ENCODE measurements around the gene METTL22.

The METTL22 gene

DNA sequence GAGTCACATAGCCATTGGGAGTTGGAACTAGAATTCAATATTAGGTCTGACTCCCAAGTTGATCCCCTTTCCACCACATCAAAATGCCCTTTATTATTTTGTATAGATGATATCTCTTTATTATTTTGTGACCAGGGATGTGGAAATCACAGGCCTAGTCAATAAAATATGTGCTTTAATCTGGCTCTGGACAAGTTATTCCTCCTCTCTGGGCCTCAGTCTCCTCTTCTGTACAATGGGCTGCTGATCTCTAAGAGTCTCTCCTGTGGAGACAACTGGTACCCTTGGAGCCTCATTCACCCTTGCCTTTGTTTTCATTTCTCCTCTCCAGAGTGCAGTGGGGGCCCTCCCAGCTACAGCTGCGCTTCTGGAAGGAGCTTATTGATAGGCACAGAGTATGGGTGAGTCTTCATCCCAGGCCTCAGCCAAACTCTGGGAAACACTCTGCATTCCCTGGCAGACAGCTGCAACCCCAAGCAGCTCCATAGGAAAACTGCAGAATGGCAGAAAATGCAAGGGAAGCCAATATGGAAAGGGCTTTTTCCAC lies 48.6 kb downstream of the METTL22 start:
- Histone ChIP-seq H3K9me2 (replicated peaks; ENCODE audit: low read depth, low read length) (no peaks in the 10 kb centered on the region), H3K4me1 (ENCODE audit: insufficient read depth, low read length, poor library complexity, severe bottlenecking) (no peaks in the 10 kb centered on the region), H2AFZ (ENCODE audit: low read length) (no peak overlapping the region), H3K27me3 (ENCODE audit: insufficient read depth, low read length, poor library complexity, severe bottlenecking) (no peaks in the 10 kb centered on the region), H3K4me2 (ENCODE audit: low read depth, low read length, poor library complexity, severe bottlenecking) (no peak overlapping the region), H3K79me2 (ENCODE audit: insufficient read depth, low read length) (no peaks in the 10 kb centered on the region), H4K20me1 (ENCODE audit: insufficient read depth, low read length, poor library complexity, severe bottlenecking) (no peaks in the 10 kb centered on the region), H3K36me3 (ENCODE audit: insufficient read depth, low read length) (no peaks in the 10 kb centered on the region), H3K9me3 (ENCODE audit: insufficient read depth, low read depth, low read length) (no peaks in the 10 kb centered on the region), H3F3A (ENCODE audit: low read depth) (no peaks in the 10 kb centered on the region), H3K4me3 (ENCODE audit: low read length, poor library complexity, severe bottlenecking) (no peak overlapping the region), H3K9ac (ENCODE audit: low read depth, low read length, poor library complexity, severe bottlenecking) (no peak overlapping the region)
- TF ChIP-seq EZH2phosphoT487 (IDR thresholded peaks at IDR 0.05; ENCODE audit: borderline replicate concordance), result no peak
- TF ChIP-seq, protein P1, sequence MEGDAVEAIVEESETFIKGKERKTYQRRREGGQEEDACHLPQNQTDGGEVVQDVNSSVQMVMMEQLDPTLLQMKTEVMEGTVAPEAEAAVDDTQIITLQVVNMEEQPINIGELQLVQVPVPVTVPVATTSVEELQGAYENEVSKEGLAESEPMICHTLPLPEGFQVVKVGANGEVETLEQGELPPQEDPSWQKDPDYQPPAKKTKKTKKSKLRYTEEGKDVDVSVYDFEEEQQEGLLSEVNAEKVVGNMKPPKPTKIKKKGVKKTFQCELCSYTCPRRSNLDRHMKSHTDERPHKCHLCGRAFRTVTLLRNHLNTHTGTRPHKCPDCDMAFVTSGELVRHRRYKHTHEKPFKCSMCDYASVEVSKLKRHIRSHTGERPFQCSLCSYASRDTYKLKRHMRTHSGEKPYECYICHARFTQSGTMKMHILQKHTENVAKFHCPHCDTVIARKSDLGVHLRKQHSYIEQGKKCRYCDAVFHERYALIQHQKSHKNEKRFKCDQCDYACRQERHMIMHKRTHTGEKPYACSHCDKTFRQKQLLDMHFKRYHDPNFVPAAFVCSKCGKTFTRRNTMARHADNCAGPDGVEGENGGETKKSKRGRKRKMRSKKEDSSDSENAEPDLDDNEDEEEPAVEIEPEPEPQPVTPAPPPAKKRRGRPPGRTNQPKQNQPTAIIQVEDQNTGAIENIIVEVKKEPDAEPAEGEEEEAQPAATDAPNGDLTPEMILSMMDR (conservative IDR thresholded peaks at IDR 0.05; ENCODE audit: low read length), result no peak

DNA sequence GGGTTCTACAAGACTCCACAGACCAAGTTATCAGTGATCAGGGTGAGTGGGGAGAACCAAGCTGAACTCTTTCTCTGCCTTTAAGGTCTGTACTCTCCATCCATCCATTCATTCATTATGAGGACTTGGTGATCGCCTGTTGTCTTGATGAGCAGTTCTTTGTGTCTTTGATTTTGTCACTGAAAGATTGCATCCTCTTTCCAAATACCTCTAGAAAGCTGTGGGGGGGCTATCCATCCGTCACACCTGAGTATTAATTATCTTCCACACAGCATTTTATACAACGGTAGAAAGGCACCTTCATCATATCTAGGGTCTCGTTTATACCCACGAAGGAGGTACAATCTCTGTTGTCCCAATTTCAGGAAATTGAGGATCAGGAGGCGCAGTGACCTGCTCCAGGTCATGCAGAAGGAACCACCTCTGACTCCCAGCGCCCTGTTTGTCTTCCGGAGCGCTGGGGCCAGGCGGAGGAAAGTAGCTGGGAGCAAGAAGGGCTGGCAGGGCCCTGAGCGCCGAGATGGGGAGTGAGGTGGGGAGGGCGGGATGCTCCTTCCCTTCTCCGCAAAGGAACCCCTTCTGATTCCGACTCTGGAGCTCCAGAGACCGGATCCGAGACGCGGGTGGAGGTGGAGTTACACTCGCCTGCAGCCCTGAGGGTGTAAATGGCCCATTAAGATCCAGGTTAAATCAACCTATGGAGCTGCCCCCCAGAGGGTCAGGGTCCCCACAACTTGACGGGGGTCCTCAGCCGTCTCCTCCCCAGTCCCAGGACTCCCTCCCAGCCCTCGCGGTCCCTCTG lies 52.3 kb downstream of the METTL22 start:
- Histone ChIP-seq H3K79me2 (ENCODE audit: insufficient read depth, low read length) (no peaks in the 10 kb centered on the region), H3K4me3 (ENCODE audit: low read length, poor library complexity, severe bottlenecking) (peak overlapping the region; percentile 74), H3K9ac (ENCODE audit: low read depth, low read length, poor library complexity, severe bottlenecking) (no peak overlapping the region), H3K9me2 (replicated peaks; ENCODE audit: low read depth, low read length) (no peaks in the 10 kb centered on the region), H3K27me3 (ENCODE audit: insufficient read depth, low read length, poor library complexity, severe bottlenecking) (no peaks in the 10 kb centered on the region), H3K4me1 (ENCODE audit: insufficient read depth, low read length, poor library complexity, severe bottlenecking) (no peaks in the 10 kb centered on the region), H4K20me1 (ENCODE audit: insufficient read depth, low read length, poor library complexity, severe bottlenecking) (no peaks in the 10 kb centered on the region), H3K9me3 (ENCODE audit: insufficient read depth, low read depth, low read length) (no peaks in the 10 kb centered on the region), H3F3A (ENCODE audit: low read depth) (no peaks in the 10 kb centered on the region), H3K4me2 (ENCODE audit: low read depth, low read length, poor library complexity, severe bottlenecking) (peak overlapping the region; percentile 74), H3K36me3 (ENCODE audit: insufficient read depth, low read length) (no peaks in the 10 kb centered on the region), H2AFZ (ENCODE audit: low read length) (no peak overlapping the region; the same call in 1 of the 2 replicates)
- TF ChIP-seq, protein P1 (conservative IDR thresholded peaks at IDR 0.05; ENCODE audit: low read length), result no peak
- no peak for TF ChIP-seq EZH2phosphoT487 (IDR thresholded peaks at IDR 0.05; ENCODE audit: borderline replicate concordance)

DNA sequence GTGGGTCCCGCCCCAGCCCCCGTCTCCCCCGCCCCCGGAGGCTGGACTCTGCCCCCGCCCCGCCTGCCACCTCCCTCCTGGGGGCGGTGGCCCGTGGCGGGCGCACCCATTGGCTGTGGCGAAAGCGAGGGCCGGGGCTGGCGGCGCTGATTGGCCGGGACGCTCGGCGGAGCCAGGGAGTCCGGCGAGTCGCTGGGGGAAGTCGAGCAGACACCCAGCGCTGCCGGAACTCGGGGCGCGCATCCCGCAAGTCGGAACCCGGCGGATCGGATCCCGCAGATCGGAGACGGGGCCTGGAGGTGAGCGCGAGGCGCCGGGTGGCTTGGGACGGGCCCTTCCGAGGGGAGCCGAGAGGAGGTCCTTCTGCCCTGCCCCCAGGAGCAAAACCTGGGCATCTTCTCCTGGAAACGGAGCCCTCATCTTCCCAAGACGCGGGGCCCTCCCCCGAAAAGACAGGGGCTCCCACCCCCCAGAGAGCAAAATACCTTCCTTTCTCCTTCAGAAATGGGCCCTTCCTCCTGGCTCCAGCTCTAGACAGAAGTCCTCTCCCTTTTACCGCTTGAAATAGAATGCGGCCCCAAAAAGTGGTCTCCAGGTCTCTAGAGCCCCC lies 53.0 kb downstream of the METTL22 start, which contains the start of gene ABAT:
Gene ABAT (plus strand): TSS at position 205 of the 610 bp plus-strand sequence. CDS start 61,123 bp downstream, outside the sequence.
- Histone ChIP-seq H3K4me1 (ENCODE audit: insufficient read depth, low read length, poor library complexity, severe bottlenecking) (no peaks in the 10 kb centered on the region), H2AFZ (ENCODE audit: low read length) (peak within 1 kb of the TSS; percentile 49), H3K27me3 (ENCODE audit: insufficient read depth, low read length, poor library complexity, severe bottlenecking) (no peaks in the 10 kb centered on the region), H4K20me1 (ENCODE audit: insufficient read depth, low read length, poor library complexity, severe bottlenecking) (no peaks in the 10 kb centered on the region), H3K9ac (ENCODE audit: low read depth, low read length, poor library complexity, severe bottlenecking) (peak within 1 kb of the TSS; percentile 48), H3K36me3 (ENCODE audit: insufficient read depth, low read length) (no peaks in the 10 kb centered on the region), H3K4me2 (ENCODE audit: low read depth, low read length, poor library complexity, severe bottlenecking) (peak within 1 kb of the TSS; percentile 74), H3K9me3 (ENCODE audit: insufficient read depth, low read depth, low read length) (no peaks in the 10 kb centered on the region), H3K9me2 (replicated peaks; ENCODE audit: low read depth, low read length) (no peaks in the 10 kb centered on the region), H3F3A (ENCODE audit: low read depth) (no peaks in the 10 kb centered on the region), H3K4me3 (ENCODE audit: low read length, poor library complexity, severe bottlenecking) (peak within 1 kb of the TSS; percentile 74), H3K79me2 (ENCODE audit: insufficient read depth, low read length) (no peaks in the 10 kb centered on the region)
- TF ChIP-seq, protein P1 (conservative IDR thresholded peaks at IDR 0.05; ENCODE audit: low read length), result no peak
- no peak for TF ChIP-seq EZH2phosphoT487 (IDR thresholded peaks at IDR 0.05; ENCODE audit: borderline replicate concordance)

Measured in Loucy (cell line).